HG02610 (cell line): ENCODE results near the gene RBM48.
"Not testable (repeated sequence)": the region's sequence is repeated elsewhere in the genome, so short reads cannot be mapped to it uniquely, and the experiment has no call there.

Source experiments
- ATAC-seq: cut with Tn5 transposase; IDR thresholded peaks from one replicate; pipeline ENCODE4 v1.9.1; 2021; ENCODE audit warnings: mild to moderate bottlenecking, moderate library complexity; ENCODE audit not compliant: unreplicated experiment

Gene RBM48

DNA sequence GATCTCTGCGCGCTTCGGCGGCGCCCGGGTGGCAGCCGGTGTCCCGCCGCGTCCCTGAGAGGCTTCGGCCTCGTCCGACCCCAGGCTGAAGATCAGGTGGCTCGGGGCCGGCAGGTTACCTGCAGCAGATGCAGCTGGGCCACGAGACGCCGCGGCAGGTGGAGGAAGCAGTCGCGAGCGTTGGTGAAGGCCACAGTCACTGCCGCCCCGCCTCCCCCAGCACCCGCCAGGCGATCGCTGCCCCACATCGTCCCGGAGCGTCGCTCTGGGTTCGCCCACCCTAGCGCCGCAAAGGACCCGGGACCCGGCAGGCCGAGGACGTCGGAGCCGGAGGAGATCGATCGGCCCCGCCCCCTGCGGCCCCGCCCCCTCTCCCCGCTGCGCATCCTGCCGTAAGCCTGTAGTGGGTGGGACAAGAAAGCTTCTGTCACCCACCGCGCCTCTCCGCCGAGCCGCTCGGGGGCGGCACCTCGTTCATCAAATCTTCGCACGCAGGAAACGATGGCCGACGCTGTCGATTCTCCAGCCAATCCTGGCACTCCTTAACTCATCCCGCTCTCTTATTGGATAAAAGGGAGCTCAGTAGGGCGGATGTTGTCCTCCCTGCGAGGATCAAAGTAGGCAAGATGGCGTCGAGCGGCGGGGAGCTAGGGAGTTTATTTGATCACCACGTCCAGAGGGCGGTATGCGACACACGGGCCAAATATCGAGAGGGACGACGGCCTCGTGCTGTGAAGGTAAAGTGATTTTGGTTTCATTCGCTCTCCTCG is at the start of gene RBM48, which contains the start of gene PEX1:
Gene RBM48 (plus strand): TSS at position 608 of the 770 bp plus-strand sequence. CDS start 19 bp downstream, at position 627.
Gene PEX1 (minus strand): TSS at position 333 of the 770 bp plus-strand sequence. CDS start 85 bp downstream, at position 248.
- ATAC-seq: peak; percentile 96

DNA sequence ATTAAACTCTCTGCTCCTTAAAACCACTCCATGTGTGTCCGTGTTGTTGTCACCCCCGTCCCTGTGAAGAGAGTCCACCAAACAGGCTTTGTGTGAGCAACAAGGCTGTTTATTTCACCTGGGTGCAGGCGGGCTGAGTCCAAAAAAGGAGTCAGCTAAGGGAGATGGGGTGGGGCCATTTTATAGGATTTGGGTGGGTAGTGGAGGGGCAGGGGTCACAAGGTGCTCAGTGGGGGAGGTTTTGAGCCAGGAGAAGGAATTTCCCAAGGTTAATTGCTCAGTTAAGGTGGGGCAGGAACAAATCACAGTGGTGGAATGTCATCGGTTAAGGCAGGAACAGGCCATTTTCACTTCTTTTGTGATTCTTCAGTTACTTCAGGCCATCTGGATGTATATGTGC is 49.4 kb upstream of the RBM48 start:
- ATAC-seq: not testable (repeated sequence)

GRCh38 chr7:92483624-92484023 is 45.0 kb upstream of the RBM48 start:
- ATAC-seq: not testable (repeated sequence)

- not testable (repeated sequence) for ATAC-seq
These were observed 44.4 kb upstream of the RBM48 start for GRCh38 chr7:92484226-92484625.

GRCh38 chr7:92485267-92485892 is 43.2 kb upstream of the RBM48 start:
- ATAC-seq: no peak

DNA sequence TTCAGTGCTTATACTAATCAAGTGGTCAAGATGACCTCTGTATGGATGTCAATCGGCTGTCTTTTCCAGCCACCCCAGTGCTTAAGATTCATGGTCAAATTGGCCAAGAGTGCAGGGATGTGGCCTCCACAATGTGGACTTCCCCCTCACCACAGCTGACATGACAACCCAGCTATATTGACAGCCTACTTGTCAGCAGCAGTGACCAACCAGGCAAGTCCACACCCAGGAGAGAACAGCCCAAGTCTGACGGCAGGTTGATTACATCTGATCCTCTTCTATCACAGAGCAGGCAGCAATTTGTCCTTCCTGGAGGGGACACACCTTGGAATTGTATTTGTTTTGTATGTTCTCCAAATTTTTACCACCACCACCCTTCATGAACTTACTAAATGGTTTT is 42.6 kb upstream of the RBM48 start:
- no peak for ATAC-seq

- no peak for ATAC-seq
These were observed 40.8 kb upstream of the RBM48 start for GRCh38 chr7:92487804-92488203.

- ATAC-seq: no peak
These were observed 39.0 kb upstream of the RBM48 start for GRCh38 chr7:92489634-92490033.

- no peak for ATAC-seq
These were observed 31.7 kb upstream of the RBM48 start for GRCh38 chr7:92496876-92497275.

DNA sequence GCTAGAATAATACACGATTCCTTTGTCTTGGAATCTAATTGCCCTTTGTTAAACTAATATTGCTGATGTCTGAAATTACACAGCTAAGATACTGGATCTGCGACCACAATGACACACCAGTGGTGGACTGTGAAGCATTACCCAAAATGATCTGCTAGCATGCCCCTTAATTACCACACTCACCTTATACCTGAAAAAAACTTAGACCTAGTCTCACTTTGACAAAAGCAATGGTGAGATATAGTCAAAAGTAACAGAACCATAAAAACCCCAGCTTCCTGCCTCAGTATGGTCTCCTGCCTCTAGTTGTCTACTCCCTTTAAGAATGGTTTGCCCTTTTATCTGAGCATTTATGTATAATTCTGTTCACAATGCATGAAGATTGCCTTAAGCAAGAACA is 30.0 kb upstream of the RBM48 start:
- ATAC-seq: peak; percentile 74

DNA sequence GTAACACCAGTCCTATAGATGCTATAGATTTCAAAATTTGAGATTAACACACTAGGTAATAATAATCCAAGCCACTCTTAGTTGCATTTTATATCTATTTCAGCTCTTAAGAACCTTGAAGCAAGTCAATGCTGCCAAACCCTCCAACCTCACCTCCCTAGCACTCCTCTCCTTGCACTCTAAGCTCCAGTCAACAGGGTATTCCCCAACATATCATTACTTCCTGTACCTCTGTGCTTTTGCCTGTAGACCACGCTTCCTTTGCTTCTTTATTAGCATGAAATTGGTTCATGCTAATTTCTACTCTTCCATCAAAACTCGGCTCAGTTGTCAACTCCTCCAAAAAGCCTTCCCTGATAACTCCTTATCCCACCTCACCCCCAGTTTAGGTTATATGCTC is 24.8 kb upstream of the RBM48 start:
- no peak for ATAC-seq

- ATAC-seq: no peak
These were observed 24.0 kb upstream of the RBM48 start for GRCh38 chr7:92504563-92504962.

DNA sequence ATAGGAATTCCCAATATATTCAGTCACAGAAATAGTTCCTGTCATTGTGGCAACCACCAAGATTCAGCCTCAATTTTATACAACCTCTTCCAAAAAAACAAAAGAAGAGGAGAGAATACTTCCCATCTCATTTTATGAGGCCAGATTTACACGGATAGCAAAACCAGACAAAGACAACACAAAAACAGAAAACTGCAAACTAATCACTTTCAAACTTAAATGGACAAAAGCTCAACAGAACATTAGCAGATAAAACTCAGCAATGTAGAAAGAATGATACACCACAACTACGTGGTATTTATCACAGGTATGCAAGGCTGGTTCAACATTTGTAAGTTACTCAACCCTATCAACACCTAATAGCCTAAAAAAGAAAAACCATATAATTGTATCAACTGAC is 22.2 kb upstream of the RBM48 start:
- no peak for ATAC-seq

GRCh38 chr7:92508946-92509345 is 19.6 kb upstream of the RBM48 start:
- no peak for ATAC-seq

GRCh38 chr7:92513167-92513902 is 15.3 kb upstream of the RBM48 start:
- ATAC-seq: no peak

DNA sequence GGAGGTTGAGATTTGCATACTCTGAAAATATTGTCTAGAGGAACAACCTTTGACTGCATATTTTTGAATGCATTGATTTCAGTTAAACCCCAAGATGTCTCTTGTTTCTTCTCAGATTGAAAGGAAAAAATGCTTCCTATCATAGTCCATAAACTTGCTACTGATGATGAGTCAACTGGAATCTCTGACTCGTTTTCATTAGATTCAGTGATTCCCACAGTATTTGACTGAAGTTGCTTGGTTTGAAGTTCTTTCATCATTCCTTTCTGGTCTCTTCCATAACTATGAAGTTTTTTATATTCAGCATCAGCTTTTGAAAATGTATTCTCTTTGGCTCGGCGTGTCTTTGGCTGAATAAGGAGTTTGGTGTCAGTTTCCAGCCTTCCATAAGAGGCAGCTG is 11.0 kb upstream of the RBM48 start:
- no peak for ATAC-seq

DNA sequence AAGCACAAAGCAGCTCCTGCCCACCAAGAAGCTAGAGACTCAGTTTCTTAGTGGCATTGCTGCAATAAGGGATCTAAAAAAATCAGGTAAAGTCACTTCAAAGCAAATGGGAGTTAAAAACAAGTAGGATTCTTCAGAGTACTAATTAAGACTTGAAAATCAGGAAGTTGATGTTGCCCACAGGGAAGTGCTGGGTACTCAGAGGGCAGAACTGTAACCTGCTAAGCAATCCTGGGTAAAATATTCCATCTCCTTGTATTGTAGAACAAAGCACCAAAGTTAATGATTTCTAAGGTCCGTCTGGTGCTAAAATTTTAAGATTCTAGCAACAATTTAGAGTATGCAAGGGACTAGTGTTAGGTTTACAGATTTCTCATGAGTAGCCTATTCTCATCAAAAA is 8.6 kb upstream of the RBM48 start:
- ATAC-seq: no peak

GRCh38 chr7:92523110-92523509 is 5.5 kb upstream of the RBM48 start:
- ATAC-seq: no peak

- peak; percentile 29 for ATAC-seq
These were observed 1.1 kb upstream of the RBM48 start for GRCh38 chr7:92527300-92528187.

- no peak for ATAC-seq
These were observed 316 bp downstream of the RBM48 start for GRCh38 chr7:92528958-92529264.

DNA sequence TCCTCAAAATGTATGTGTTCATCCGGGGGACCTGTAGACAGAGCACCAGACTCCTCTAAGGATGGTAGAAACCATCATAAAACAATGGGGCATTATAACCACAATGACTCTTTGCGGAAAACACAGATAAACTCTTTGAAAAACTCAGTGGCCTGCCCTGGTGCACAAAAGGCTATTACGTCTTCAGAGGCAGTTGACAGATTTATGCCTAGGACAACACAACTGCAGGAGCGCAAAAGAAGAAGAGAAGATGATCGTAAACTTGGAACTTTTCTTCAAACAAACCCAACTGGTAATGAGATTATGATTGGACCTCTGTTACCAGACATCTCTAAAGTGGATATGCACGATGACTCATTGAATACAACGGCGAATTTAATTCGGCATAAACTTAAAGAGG is 6.0 kb downstream of the RBM48 start:
- ATAC-seq: no peak
